HepG2 (cell line): Measurements from ENCODE around the gene CALN1. TPM values are rescaled to one million over a fixed set of nuclear protein-coding genes. Genes with fewer than 3 reads are reported as not detected.

Source experiments
- ATAC-seq: fragments of 200-7000 bp; cut with Tn5 transposase; 3 replicates; pipeline ENCODE4 v1.9.1; 2020; ENCODE audit warnings: mild to moderate bottlenecking, moderate library complexity
- BruUV-seq: library from RNA; stranded (reverse); fragments of 400-500 nt; replicated peaks from 2 replicates; lab custom pipeline; 2021; lab: Mats Ljungman, UMichigan
- CTCF ChIA-PET: fragments of 300-600 bp; formaldehyde crosslinking; extraction: SDS; loops from one replicate; lab custom pipeline; 2021; ENCODE audit warnings: low total read pairs, inconsistent platforms, low intra/inter-chr PET ratio; lab: Yijun Ruan, JAX
- POLR2A ChIA-PET: fragments of 350-600 bp; sonication (Branson Sonifier 250); formaldehyde crosslinking; loops from one replicate; lab custom pipeline; 2020; ENCODE audit warnings: antibody characterized with exemption, inconsistent platforms; lab: Yijun Ruan, JAX
- DNase-seq: peaks from one replicate; pipeline ENCODE4 v3.0.0-alpha.2; 2015; ENCODE audit warnings: low spot score
- FAIRE-seq: peaks from 3 replicates; lab custom pipeline; 2011; peaks lifted over from hg19 to GRCh38; lab: Jason Lieb, UNC
- H2AFZ ChIP-seq: one replicate; pipeline ENCODE4 v1.6.1; 2011; ENCODE audit warnings: low read length, inconsistent platforms
- H3K27ac ChIP-seq: fragments of 300-600 bp; 3 replicates; pipeline ENCODE4 v1.8.0; 2011; ENCODE audit warnings: mixed run types, mild to moderate bottlenecking, mixed read lengths, low read length, inconsistent platforms; ENCODE audit not compliant: insufficient read depth; ENCODE audit errors: extremely low read length
- H3K27me3 ChIP-seq, 2 experiments: fragments of 200-600 bp in 1 of 2; 2 replicates in 1 of 2; 3 replicates in 1 of 2; pipeline versions ENCODE4 v1.6.0 to v1.8.0; 2011; ENCODE audit warnings: low read length in 2 of 2, mild to moderate bottlenecking in 2 of 2, moderate library complexity in 2 of 2, inconsistent platforms in 1 of 2; ENCODE audit not compliant: insufficient read depth in 2 of 2, control insufficient read depth in 1 of 2
- H3K36me3 ChIP-seq, 2 experiments: fragments of 200-600 bp in 1 of 2; replicated peaks in 1 of 2; 2 replicates in 1 of 2; 3 replicates in 1 of 2; pipeline versions ENCODE4 v1.5.1 to v1.8.0; 2011; ENCODE audit warnings: low read length in 2 of 2, inconsistent platforms in 1 of 2; ENCODE audit not compliant: insufficient read depth in 2 of 2, control insufficient read depth in 1 of 2
- H3K4me1 ChIP-seq: 2 replicates; pipeline ENCODE4 v1.5.1; 2012; ENCODE audit warnings: low read length, inconsistent platforms; ENCODE audit not compliant: insufficient read depth
- H3K4me2 ChIP-seq: 2 replicates; pipeline ENCODE4 v1.6.0; 2011; ENCODE audit warnings: low read depth, low read length, inconsistent platforms
- H3K4me3 ChIP-seq, 3 experiments: fragments of 200-600 bp in 1 of 3; sonication (generic), shearing (Covaris generic) in 1 of 3; replicated peaks in 1 of 3; 2 replicates each; pipeline ENCODE4 v1.5.1; 2011 to 2016; ENCODE audit warnings: low read length in 3 of 3, inconsistent platforms in 2 of 3, low read depth in 2 of 3, mild to moderate bottlenecking in 2 of 3, control low read depth in 1 of 3, mixed read lengths in 1 of 3; ENCODE audit not compliant: insufficient read depth in 1 of 3
- H3K79me2 ChIP-seq: one replicate; pipeline ENCODE4 v1.6.1; 2011; ENCODE audit warnings: low read length, inconsistent platforms; ENCODE audit not compliant: insufficient read depth
- H3K9ac ChIP-seq: 2 replicates; pipeline ENCODE4 v1.6.0; 2011; ENCODE audit warnings: mild to moderate bottlenecking, low read depth, low read length, inconsistent platforms; ENCODE audit not compliant: insufficient read depth
- H3K9me3 ChIP-seq: 2 replicates; pipeline ENCODE4 v1.5.1; 2012; ENCODE audit warnings: mild to moderate bottlenecking, low read length
- H4K20me1 ChIP-seq: 2 replicates; pipeline ENCODE4 v1.6.0; 2011; ENCODE audit warnings: inconsistent platforms, mild to moderate bottlenecking, low read length, moderate library complexity; ENCODE audit not compliant: insufficient read depth
- MXI1 ChIP-seq: IDR thresholded peaks from 3 replicates; pipeline ENCODE4 v1.6.1; 2012; ENCODE audit warnings: low read depth, low read length, inconsistent platforms, borderline replicate concordance
- SMAD1 ChIP-seq: sonication (generic); formaldehyde crosslinking; IDR thresholded peaks from 2 replicates; pipeline ENCODE4 v1.4.0; 2020; ENCODE audit warnings: missing genetic modification reagents, low read depth, mild to moderate bottlenecking, borderline replicate concordance
- TBL1XR1 ChIP-seq: fragments of 150-350 bp; IDR thresholded peaks from 2 replicates; pipeline ENCODE4 v1.6.1; 2014; ENCODE audit warnings: borderline replicate concordance, low read length; ENCODE audit not compliant: partially characterized antibody
- ZBTB20 ChIP-seq: sonication (generic); formaldehyde crosslinking; IDR thresholded peaks from 2 replicates; pipeline ENCODE4 v1.8.1; 2023; ENCODE audit warnings: missing genetic modification reagents, low read depth, mild to moderate bottlenecking, borderline replicate concordance
- ZBTB40 ChIP-seq, 2 experiments: fragments of 450-650 bp in 1 of 2; sonication (generic) in 1 of 2; formaldehyde crosslinking in 1 of 2; IDR thresholded peaks; 2 replicates each; pipeline versions ENCODE4 v1.6.1 to v1.8.0; 2016 to 2022; ENCODE audit warnings: antibody characterized with exemption in 1 of 2, mild to moderate bottlenecking in 1 of 2, missing genetic modification reagents in 1 of 2
- ZNF3 ChIP-seq: IDR thresholded peaks from 2 replicates; pipeline ENCODE4 v1.7.0; 2017; ENCODE audit warnings: inconsistent platforms
- ZNF841 ChIP-seq: sonication (generic); formaldehyde crosslinking; IDR thresholded peaks from 2 replicates; pipeline ENCODE4 v1.8.1; 2023; ENCODE audit warnings: missing genetic modification reagents, borderline replicate concordance
- WGBS: methylation state at CpG from one replicate; pipeline ENCODE4 v1.1.6; 2017; ENCODE audit warnings: low lambda C conversion rate; 5-methylcytosine and 5-hydroxymethylcytosine counted together
- in situ Hi-C: cut with HindIII; loops from 2 replicates; pipeline ENCODE4 v1.10.0; 2017; ENCODE audit warnings: low pct_unique_long_range_greater_than_20kb; ENCODE audit not compliant: extremely low pct_ligation_motif_present
- intact Hi-C: fragments of 100-400 bp; cut with micrococcal nuclease; formaldehyde crosslinking; loops from one replicate; pipeline ENCODE4 v1.10.0; 2022; ENCODE audit not compliant: unreplicated experiment
- polyA plus RNA-seq, 8 experiments: library from polyadenylated mRNA; depleted of rRNA in 3 of 8; stranded (reverse) in 7 of 8; unstranded in 1 of 8; fragments of >200 nt; fragmentation: Illumina TruSeq in 4 of 8; extraction: Trizol in 4 of 8; gene quantifications; 2 replicates each; pipeline versions ENCODE4 v1.2.1 to v1.2.3, GENCODE V29; 2011 to 2016; ENCODE audit warnings: low read depth in 4 of 8, missing spikeins in 1 of 8, mixed read lengths in 1 of 8; ENCODE audit not compliant: insufficient read depth in 1 of 8
- total RNA-seq, 5 experiments: library from RNA; depleted of rRNA; stranded (reverse); fragments of >200 nt; fragmentation: Illumina TruSeq; extraction: Trizol; gene quantifications; 2 replicates each; pipeline ENCODE4 v1.2.3, GENCODE V29; 2016; ENCODE audit warnings: low read depth in 1 of 5
- TF ChIP-seq, protein P1 (sequence below): sonication (generic); formaldehyde crosslinking; IDR thresholded peaks from 2 replicates; pipeline ENCODE4 v1.4.0; 2020; ENCODE audit warnings: missing genetic modification reagents, mild to moderate bottlenecking, borderline replicate concordance
- TF ChIP-seq, protein P2 (sequence below): sonication (generic); formaldehyde crosslinking; IDR thresholded peaks from 2 replicates; pipeline ENCODE4 v1.4.0; 2020; ENCODE audit warnings: mild to moderate bottlenecking, missing genetic modification reagents

Gene CALN1
- total and polyA plus RNA-seq, 2 of the 13 experiments (the other 11 are each of a cell fraction or from before 2014, with no cell fraction given): not detected

DNA sequence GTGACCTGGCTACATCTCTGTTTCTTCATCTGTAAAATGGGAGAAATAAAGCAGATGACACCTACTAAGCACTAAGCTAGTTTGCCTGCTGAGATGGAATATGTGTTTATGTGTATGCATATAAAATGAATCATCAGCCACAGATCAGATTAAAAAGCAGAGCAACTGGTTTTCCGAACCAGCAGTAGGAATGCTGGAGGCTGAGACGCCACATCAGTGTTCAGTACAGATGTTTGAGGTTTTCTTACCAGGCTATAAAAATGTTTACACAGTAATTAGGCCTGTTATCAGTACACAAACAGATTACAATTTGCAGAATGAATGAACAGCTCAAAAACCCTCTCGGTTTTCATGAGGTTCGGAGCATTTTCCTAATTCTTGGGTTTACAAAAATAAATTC, 85.8 kb downstream of the CALN1 start:
- FAIRE-seq (no peak), ATAC-seq (no peak), DNase-seq (no peak)
- no peak overlapping the region for H2AFZ ChIP-seq
- no peak overlapping the region for H3K4me2 ChIP-seq
- POLR2A ChIA-PET: no interaction called here
- H3K27ac ChIP-seq: no peak overlapping the region
- no peaks in the 10 kb centered on the region for H3K4me1 ChIP-seq
- no peaks in the 10 kb centered on the region for H3K36me3 ChIP-seq
- H3K27me3 ChIP-seq: peaks cover 0 to 9% of the 10 kb centered on the region in 2 experiments; a peak in 1 of 5 replicates
- no peaks in the 10 kb centered on the region for H3K9me3 ChIP-seq
- intact Hi-C loops (no loop called here), in situ Hi-C loops (no loop called here)
- no TSS peak for BruUV-seq
- no peak overlapping the region for H3K4me3 ChIP-seq
- H3K9ac ChIP-seq: no peak overlapping the region
- no peaks in the 10 kb centered on the region for H4K20me1 ChIP-seq
- WGBS: 1% methylated on average over 4 of the region's 4 CpGs
- no peaks in the 10 kb centered on the region for H3K79me2 ChIP-seq
- CTCF ChIA-PET: no interaction called here
- no peak for TF ChIP-seq MXI1
- TF ChIP-seq ZBTB40 (IDR thresholded peaks at IDR 0.05): no peak
- TF ChIP-seq ZBTB40 (CRISPR knock-in tag; IDR thresholded peaks at IDR 0.05): no peak
- TF ChIP-seq TBL1XR1: no peak
- no peak for TF ChIP-seq SMAD1
- TF ChIP-seq, protein P1, sequence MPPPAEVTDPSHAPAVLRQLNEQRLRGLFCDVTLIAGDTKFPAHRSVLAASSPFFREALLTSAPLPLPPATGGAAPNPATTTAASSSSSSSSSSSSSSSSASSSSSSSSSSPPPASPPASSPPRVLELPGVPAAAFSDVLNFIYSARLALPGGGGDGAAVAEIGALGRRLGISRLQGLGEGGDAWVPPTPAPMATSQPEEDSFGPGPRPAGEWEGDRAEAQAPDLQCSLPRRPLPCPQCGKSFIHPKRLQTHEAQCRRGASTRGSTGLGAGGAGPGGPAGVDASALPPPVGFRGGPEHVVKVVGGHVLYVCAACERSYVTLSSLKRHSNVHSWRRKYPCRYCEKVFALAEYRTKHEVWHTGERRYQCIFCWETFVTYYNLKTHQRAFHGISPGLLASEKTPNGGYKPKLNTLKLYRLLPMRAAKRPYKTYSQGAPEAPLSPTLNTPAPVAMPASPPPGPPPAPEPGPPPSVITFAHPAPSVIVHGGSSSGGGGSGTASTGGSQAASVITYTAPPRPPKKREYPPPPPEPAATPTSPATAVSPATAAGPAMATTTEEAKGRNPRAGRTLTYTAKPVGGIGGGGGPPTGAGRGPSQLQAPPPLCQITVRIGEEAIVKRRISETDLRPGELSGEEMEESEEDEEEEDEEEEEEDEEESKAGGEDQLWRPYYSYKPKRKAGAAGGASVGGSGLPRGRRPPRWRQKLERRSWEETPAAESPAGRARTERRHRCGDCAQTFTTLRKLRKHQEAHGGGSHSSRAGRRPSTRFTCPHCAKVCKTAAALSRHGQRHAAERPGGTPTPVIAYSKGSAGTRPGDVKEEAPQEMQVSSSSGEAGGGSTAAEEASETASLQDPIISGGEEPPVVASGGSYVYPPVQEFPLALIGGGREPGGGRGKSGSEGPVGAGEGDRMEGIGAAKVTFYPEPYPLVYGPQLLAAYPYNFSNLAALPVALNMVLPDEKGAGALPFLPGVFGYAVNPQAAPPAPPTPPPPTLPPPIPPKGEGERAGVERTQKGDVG (CRISPR knock-in tag): no peak
- no peak for TF ChIP-seq ZNF3 (CRISPR knock-in tag)
- no peak for TF ChIP-seq ZNF841
- TF ChIP-seq, protein P2, sequence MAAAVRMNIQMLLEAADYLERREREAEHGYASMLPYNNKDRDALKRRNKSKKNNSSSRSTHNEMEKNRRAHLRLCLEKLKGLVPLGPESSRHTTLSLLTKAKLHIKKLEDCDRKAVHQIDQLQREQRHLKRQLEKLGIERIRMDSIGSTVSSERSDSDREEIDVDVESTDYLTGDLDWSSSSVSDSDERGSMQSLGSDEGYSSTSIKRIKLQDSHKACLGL: no peak
- no peak for TF ChIP-seq ZBTB20 (CRISPR knock-in tag)
